WTC11 (cell line): Measurements from ENCODE around the gene CNPY3. TPM values are rescaled to one million over a fixed set of nuclear protein-coding genes. Genes with fewer than 3 reads are reported as not detected.
A peak's percentile ranks its signal among the peaks of the same experiment; 100 is the strongest.

Source experiments
- ATAC-seq: fragments of 200-7000 bp; cut with Tn5 transposase; 2 replicates; pipeline ENCODE4 v1.10.0; 2021; ENCODE audit warnings: mild to moderate bottlenecking, moderate library complexity
- CTCF ChIA-PET: fragments of 300-600 bp; sonication (Branson Sonifier 250); formaldehyde crosslinking; loops from one replicate; lab custom pipeline; 2021; ENCODE audit warnings: antibody characterized with exemption; lab: Charles Lee
- POLR2A ChIA-PET: fragments of 350-600 bp; sonication (Branson Sonifier 250); formaldehyde crosslinking; loops from one replicate; lab custom pipeline; 2021; ENCODE audit warnings: antibody characterized with exemption; lab: Charles Lee
- DNase-seq: peaks from one replicate; pipeline ENCODE4 v3.0.0; 2021; ENCODE audit warnings: low spot score
- H3K27ac Mint-ChIP-seq: 2 replicates; pipeline ENCODE4 v1.8.0; 2021; ENCODE audit warnings: mixed read lengths
- H3K27me3 Mint-ChIP-seq: 2 replicates; pipeline ENCODE4 v1.8.0; 2021; ENCODE audit warnings: low read depth, mild to moderate bottlenecking, moderate library complexity, mixed read lengths
- H3K36me3 Mint-ChIP-seq: 2 replicates; pipeline ENCODE4 v1.8.0; 2021; ENCODE audit warnings: mixed read lengths
- H3K4me1 Mint-ChIP-seq: 2 replicates; pipeline ENCODE4 v1.8.0; 2022; ENCODE audit warnings: mixed read lengths
- H3K4me3 Mint-ChIP-seq: 2 replicates; pipeline ENCODE4 v1.8.0; 2021; ENCODE audit warnings: mild to moderate bottlenecking, moderate library complexity, mixed read lengths
- H3K9me3 Mint-ChIP-seq: 2 replicates; pipeline ENCODE4 v1.8.0; 2021; ENCODE audit warnings: mixed read lengths
- EMX1 ChIP-seq: fragments of 250-450 bp; sonication (Bioruptor Pico); IDR thresholded peaks from 2 replicates; pipeline ENCODE4 v1.8.0; 2021; ENCODE audit warnings: mild to moderate bottlenecking
- JAZF1 ChIP-seq: fragments of 250-450 bp; sonication (Bioruptor Pico); IDR thresholded peaks from 2 replicates; pipeline ENCODE4 v1.9.0; 2021; ENCODE audit warnings: moderate library complexity, mild to moderate bottlenecking, inconsistent platforms
- NFYB ChIP-seq: sonication (generic); formaldehyde crosslinking; conservative IDR thresholded peaks from 2 replicates; pipeline ENCODE4 v1.8.0; 2022; ENCODE audit warnings: low read depth, missing genetic modification reagents
- NR1H2 ChIP-seq: sonication (generic); formaldehyde crosslinking; IDR thresholded peaks from 2 replicates; pipeline ENCODE4 v1.9.0; 2021; ENCODE audit warnings: mild to moderate bottlenecking, moderate library complexity, missing genetic modification reagents
- NR3C1 ChIP-seq: sonication (generic); formaldehyde crosslinking; conservative IDR thresholded peaks from 2 replicates; pipeline ENCODE4 v1.8.1; 2023; ENCODE audit warnings: low read depth, mild to moderate bottlenecking, missing genetic modification reagents
- SMAD3 ChIP-seq: sonication (generic); formaldehyde crosslinking; IDR thresholded peaks from 2 replicates; pipeline ENCODE4 v1.8.0; 2022; ENCODE audit warnings: missing genetic modification reagents, mild to moderate bottlenecking, borderline replicate concordance
- SP1 ChIP-seq: sonication (generic); formaldehyde crosslinking; conservative IDR thresholded peaks from 2 replicates; pipeline ENCODE4 v1.8.1; 2022; ENCODE audit warnings: missing genetic modification reagents
- TP53 ChIP-seq: sonication (generic); formaldehyde crosslinking; IDR thresholded peaks from 2 replicates; pipeline ENCODE4 v1.8.1; 2023; ENCODE audit warnings: mild to moderate bottlenecking, missing genetic modification reagents
- ZBTB21 ChIP-seq: sonication (generic); formaldehyde crosslinking; IDR thresholded peaks from 2 replicates; pipeline ENCODE4 v1.8.1; 2023; ENCODE audit warnings: mild to moderate bottlenecking, missing genetic modification reagents, borderline replicate concordance
- total RNA-seq: library from RNA; stranded (reverse); gene quantifications from 3 replicates; pipeline ENCODE4 v1.2.3, GENCODE V29; 2021
- TF ChIP-seq, protein P1 (sequence below): sonication (generic); formaldehyde crosslinking; IDR thresholded peaks from 2 replicates; pipeline ENCODE4 v1.8.1; 2023; ENCODE audit warnings: mild to moderate bottlenecking, missing genetic modification reagents
- TF ChIP-seq, protein P2 (sequence below): sonication (generic); formaldehyde crosslinking; IDR thresholded peaks from 2 replicates; pipeline ENCODE4 v1.8.1; 2022; ENCODE audit warnings: mild to moderate bottlenecking, moderate library complexity, missing genetic modification reagents
- TF ChIP-seq, protein P3 (sequence below): sonication (generic); formaldehyde crosslinking; conservative IDR thresholded peaks from 2 replicates; pipeline ENCODE4 v1.8.1; 2022; ENCODE audit warnings: mild to moderate bottlenecking, missing genetic modification reagents
- TF ChIP-seq, protein P4 (sequence below): sonication (generic); formaldehyde crosslinking; IDR thresholded peaks from 2 replicates; pipeline ENCODE4 v1.8.0; 2023; ENCODE audit warnings: missing genetic modification reagents, mild to moderate bottlenecking, borderline replicate concordance
- TF ChIP-seq, protein P5 (sequence below): fragments of 250-450 bp; sonication (Bioruptor Pico); IDR thresholded peaks from 2 replicates; pipeline ENCODE4 v1.8.0; 2021; ENCODE audit warnings: mild to moderate bottlenecking

Gene CNPY3
- total RNA-seq, 1 experiment from 2014 or later, result 67.0 TPM

DNA sequence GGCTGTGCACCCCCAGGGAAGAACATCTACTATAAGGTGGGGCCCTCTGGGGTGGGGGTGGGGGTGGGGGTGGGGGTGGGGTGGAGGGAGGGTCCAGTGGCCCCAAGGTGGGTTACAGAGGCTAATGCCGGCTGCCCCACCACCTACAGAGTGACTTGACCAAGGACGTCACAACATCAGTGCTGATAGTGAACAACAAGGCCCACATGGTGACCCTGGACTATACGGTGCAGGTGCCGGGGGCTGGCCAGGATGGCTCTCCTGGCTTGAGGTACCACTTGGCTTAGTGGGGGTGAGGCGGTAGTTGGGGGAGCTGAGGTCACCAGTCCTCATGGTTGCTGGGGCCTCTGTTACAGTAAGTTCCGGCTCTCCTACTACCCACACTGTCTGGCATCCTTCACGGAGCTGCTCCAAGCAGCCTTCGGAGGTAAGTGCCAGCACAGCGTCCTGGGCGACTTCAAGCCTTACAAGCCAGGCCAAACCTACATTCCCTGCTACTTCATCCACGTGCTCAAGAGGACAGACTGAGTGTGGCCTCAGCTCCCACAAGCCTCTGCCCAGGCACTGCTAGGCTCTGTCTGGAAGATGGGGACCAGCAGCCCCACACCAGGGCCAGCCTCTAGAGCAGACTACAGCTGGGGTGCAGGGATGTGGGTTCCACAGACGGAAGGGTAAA lies 34.0 kb downstream of the CNPY3 start:
- Mint-ChIP-seq H3K9me3 (no peaks in the 10 kb centered on the region), H3K4me1 (peaks cover 11% of the 10 kb centered on the region; the same call in 1 of the 2 replicates), H3K36me3 (no peaks in the 10 kb centered on the region), H3K27ac (no peak overlapping the region)
- POLR2A ChIA-PET, result no interaction called here
- CTCF ChIA-PET, result interaction anchor here (0.7 to 2.5 kb wide), 11 partner anchors 12 to 180 kb away, joined by 3 to 17 read pairs (median 5); partner anchors contain the start of genes CNPY3, KLHDC3, MEA1 and PEX6
- TF ChIP-seq NFYB (CRISPR knock-in tag), result no peak
- no peak for TF ChIP-seq SP1 (CRISPR knock-in tag)
- no peak for TF ChIP-seq EMX1 (CRISPR knock-in tag)
- TF ChIP-seq, protein P1, sequence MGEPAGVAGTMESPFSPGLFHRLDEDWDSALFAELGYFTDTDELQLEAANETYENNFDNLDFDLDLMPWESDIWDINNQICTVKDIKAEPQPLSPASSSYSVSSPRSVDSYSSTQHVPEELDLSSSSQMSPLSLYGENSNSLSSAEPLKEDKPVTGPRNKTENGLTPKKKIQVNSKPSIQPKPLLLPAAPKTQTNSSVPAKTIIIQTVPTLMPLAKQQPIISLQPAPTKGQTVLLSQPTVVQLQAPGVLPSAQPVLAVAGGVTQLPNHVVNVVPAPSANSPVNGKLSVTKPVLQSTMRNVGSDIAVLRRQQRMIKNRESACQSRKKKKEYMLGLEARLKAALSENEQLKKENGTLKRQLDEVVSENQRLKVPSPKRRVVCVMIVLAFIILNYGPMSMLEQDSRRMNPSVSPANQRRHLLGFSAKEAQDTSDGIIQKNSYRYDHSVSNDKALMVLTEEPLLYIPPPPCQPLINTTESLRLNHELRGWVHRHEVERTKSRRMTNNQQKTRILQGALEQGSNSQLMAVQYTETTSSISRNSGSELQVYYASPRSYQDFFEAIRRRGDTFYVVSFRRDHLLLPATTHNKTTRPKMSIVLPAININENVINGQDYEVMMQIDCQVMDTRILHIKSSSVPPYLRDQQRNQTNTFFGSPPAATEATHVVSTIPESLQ (CRISPR knock-in tag), result no peak
- TF ChIP-seq SMAD3 (CRISPR knock-in tag), result no peak
- TF ChIP-seq NR3C1, result no peak
- TF ChIP-seq, protein P2, sequence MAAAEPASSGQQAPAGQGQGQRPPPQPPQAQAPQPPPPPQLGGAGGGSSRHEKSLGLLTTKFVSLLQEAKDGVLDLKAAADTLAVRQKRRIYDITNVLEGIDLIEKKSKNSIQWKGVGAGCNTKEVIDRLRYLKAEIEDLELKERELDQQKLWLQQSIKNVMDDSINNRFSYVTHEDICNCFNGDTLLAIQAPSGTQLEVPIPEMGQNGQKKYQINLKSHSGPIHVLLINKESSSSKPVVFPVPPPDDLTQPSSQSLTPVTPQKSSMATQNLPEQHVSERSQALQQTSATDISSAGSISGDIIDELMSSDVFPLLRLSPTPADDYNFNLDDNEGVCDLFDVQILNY (CRISPR knock-in tag), result no peak
- TF ChIP-seq, protein P3, sequence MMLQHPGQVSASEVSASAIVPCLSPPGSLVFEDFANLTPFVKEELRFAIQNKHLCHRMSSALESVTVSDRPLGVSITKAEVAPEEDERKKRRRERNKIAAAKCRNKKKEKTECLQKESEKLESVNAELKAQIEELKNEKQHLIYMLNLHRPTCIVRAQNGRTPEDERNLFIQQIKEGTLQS (CRISPR knock-in tag), result no peak
- no peak for TF ChIP-seq JAZF1 (CRISPR knock-in tag)
- TF ChIP-seq ZBTB21 (CRISPR knock-in tag), result no peak
- TF ChIP-seq TP53 (CRISPR knock-in tag), result no peak
- TF ChIP-seq, protein P4, sequence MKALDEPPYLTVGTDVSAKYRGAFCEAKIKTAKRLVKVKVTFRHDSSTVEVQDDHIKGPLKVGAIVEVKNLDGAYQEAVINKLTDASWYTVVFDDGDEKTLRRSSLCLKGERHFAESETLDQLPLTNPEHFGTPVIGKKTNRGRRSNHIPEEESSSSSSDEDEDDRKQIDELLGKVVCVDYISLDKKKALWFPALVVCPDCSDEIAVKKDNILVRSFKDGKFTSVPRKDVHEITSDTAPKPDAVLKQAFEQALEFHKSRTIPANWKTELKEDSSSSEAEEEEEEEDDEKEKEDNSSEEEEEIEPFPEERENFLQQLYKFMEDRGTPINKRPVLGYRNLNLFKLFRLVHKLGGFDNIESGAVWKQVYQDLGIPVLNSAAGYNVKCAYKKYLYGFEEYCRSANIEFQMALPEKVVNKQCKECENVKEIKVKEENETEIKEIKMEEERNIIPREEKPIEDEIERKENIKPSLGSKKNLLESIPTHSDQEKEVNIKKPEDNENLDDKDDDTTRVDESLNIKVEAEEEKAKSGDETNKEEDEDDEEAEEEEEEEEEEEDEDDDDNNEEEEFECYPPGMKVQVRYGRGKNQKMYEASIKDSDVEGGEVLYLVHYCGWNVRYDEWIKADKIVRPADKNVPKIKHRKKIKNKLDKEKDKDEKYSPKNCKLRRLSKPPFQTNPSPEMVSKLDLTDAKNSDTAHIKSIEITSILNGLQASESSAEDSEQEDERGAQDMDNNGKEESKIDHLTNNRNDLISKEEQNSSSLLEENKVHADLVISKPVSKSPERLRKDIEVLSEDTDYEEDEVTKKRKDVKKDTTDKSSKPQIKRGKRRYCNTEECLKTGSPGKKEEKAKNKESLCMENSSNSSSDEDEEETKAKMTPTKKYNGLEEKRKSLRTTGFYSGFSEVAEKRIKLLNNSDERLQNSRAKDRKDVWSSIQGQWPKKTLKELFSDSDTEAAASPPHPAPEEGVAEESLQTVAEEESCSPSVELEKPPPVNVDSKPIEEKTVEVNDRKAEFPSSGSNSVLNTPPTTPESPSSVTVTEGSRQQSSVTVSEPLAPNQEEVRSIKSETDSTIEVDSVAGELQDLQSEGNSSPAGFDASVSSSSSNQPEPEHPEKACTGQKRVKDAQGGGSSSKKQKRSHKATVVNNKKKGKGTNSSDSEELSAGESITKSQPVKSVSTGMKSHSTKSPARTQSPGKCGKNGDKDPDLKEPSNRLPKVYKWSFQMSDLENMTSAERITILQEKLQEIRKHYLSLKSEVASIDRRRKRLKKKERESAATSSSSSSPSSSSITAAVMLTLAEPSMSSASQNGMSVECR (CRISPR knock-in tag), result no peak
- TF ChIP-seq, protein P5, sequence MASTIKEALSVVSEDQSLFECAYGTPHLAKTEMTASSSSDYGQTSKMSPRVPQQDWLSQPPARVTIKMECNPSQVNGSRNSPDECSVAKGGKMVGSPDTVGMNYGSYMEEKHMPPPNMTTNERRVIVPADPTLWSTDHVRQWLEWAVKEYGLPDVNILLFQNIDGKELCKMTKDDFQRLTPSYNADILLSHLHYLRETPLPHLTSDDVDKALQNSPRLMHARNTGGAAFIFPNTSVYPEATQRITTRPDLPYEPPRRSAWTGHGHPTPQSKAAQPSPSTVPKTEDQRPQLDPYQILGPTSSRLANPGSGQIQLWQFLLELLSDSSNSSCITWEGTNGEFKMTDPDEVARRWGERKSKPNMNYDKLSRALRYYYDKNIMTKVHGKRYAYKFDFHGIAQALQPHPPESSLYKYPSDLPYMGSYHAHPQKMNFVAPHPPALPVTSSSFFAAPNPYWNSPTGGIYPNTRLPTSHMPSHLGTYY (CRISPR knock-in tag), result no peak
- no peak for TF ChIP-seq NR1H2
- TF ChIP-seq, all 79 proteins: peak for 0
- DNase-seq (no peak), ATAC-seq (peak; percentile 1; the same call in 1 of the 2 replicates)
- Mint-ChIP-seq H3K27me3 (peaks cover 36% of the 10 kb centered on the region), H3K4me3 (no peak overlapping the region)
